Measurements from ENCODE around the gene RS1. TPM values are rescaled to one million over a fixed set of nuclear protein-coding genes. Genes with fewer than 3 reads are reported as not detected.

Gene RS1
- total RNA-seq = not detected

- no peaks in the 10 kb centered on the region for H3K27me3 ChIP-seq
- no peak for ATAC-seq
- no peak for TF ChIP-seq POLR2A (IDR thresholded peaks at IDR 0.05)
- TF ChIP-seq EP300 (IDR thresholded peaks at IDR 0.05) = no peak
- H3K27ac ChIP-seq = no peak within 1 kb of the TSS
- no peaks in the 10 kb centered on the region for H3K9me3 ChIP-seq
- WGBS, 2 donors (ENCODE audit: low coverage in 1 of 2) = 95 to 100% methylated on average over 3 of the region's 10 CpGs
- no peak within 1 kb of the TSS for H3K4me3 ChIP-seq
- H3K36me3 ChIP-seq = no peaks in the 10 kb centered on the region
- no peaks in the 10 kb centered on the region for H3K4me1 ChIP-seq
Measured at GRCh38 chrX:18672008-18672407, at the start of gene RS1. Gene RS1 (minus strand): TSS chrX:18672108. CDS start chrX:18672068, 40 bp downstream.

- H3K4me3 ChIP-seq = no peak overlapping the region
- TF ChIP-seq, protein P1, sequence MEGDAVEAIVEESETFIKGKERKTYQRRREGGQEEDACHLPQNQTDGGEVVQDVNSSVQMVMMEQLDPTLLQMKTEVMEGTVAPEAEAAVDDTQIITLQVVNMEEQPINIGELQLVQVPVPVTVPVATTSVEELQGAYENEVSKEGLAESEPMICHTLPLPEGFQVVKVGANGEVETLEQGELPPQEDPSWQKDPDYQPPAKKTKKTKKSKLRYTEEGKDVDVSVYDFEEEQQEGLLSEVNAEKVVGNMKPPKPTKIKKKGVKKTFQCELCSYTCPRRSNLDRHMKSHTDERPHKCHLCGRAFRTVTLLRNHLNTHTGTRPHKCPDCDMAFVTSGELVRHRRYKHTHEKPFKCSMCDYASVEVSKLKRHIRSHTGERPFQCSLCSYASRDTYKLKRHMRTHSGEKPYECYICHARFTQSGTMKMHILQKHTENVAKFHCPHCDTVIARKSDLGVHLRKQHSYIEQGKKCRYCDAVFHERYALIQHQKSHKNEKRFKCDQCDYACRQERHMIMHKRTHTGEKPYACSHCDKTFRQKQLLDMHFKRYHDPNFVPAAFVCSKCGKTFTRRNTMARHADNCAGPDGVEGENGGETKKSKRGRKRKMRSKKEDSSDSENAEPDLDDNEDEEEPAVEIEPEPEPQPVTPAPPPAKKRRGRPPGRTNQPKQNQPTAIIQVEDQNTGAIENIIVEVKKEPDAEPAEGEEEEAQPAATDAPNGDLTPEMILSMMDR (IDR thresholded peaks at IDR 0.05) = no peak
- TF ChIP-seq EP300 (IDR thresholded peaks at IDR 0.05) (no peak), POLR2AphosphoS5 (IDR thresholded peaks at IDR 0.05) (no peak), POLR2A (IDR thresholded peaks at IDR 0.05) (no peak)
- H3K27me3 ChIP-seq = no peaks in the 10 kb centered on the region
- no peaks in the 10 kb centered on the region for H3K4me1 ChIP-seq
- no peaks in the 10 kb centered on the region for H3K9me3 ChIP-seq
- peak; percentile 13 for ATAC-seq
- no peaks in the 10 kb centered on the region for H3K36me3 ChIP-seq
- no peak overlapping the region for H3K27ac ChIP-seq
- WGBS, 2 donors (ENCODE audit: low coverage in 1 of 2) = 58 to 67% methylated on average over 4 of the region's 4 CpGs
Measured at GRCh38 chrX:18719852-18720251, 47.9 kb upstream of the RS1 start.

DNA sequence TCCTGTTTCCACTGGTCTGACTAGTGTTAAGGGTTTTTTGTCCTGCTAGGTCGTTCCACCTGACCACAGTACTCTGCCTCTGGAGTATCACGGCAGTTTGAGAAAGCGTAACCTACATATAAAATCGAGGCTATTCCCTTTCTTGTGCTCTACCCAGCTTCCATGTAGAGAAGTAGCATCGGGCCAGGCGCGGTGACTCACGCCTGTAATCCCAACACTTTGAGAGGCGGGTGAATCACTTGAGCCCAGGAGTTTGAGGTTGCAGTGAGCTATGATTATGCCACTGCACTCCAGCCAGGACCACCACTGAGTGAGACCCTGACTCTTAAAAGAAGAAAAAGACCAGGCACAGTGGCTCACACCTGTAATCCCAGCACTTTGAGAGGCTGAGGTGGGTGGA is 43.0 kb upstream of the RS1 start:
- H3K36me3 ChIP-seq = no peaks in the 10 kb centered on the region
- H3K27ac ChIP-seq = no peak overlapping the region
- H3K4me1 ChIP-seq = no peaks in the 10 kb centered on the region
- ATAC-seq = no peak
- 92% methylated on average over 2 of the region's 9 CpGs; no CpG with 5 or more reads in 1 of the 2 donors for WGBS, 2 donors (ENCODE audit: low coverage in 1 of 2)
- H3K4me3 ChIP-seq = no peak overlapping the region
- TF ChIP-seq POLR2A (IDR thresholded peaks at IDR 0.05) (no peak), EP300 (IDR thresholded peaks at IDR 0.05) (no peak), POLR2AphosphoS5 (IDR thresholded peaks at IDR 0.05) (no peak)
- TF ChIP-seq, protein P1 (IDR thresholded peaks at IDR 0.05) = no peak
- H3K9me3 ChIP-seq = no peaks in the 10 kb centered on the region
- H3K27me3 ChIP-seq = no peaks in the 10 kb centered on the region

DNA sequence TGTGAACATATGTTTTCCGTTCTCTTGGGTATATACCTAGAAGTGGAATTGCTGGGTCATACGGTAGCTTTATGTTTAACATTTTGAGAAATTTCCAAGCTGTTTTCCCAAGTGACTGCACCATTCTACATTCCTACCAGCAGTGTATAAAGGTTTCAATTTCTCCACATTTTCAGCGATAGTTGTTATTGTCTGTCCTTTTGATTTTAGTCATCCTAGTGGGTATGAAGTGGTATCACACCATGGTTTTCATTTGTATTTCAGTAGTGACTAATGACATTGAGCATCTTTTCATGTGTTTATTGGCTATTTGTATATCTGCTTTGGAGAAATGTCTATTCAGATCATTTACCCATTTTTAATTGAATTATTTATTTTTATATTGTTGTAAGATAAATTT is 37.9 kb upstream of the RS1 start:
- H3K27me3 ChIP-seq = no peaks in the 10 kb centered on the region
- no peaks in the 10 kb centered on the region for H3K36me3 ChIP-seq
- ATAC-seq = no peak
- 83 to 100% methylated on average over 1 of the region's 3 CpGs for WGBS, 2 donors (ENCODE audit: low coverage in 1 of 2)
- no peaks in the 10 kb centered on the region for H3K9me3 ChIP-seq
- no peak overlapping the region for H3K27ac ChIP-seq
- H3K4me1 ChIP-seq = no peaks in the 10 kb centered on the region
- no peak for TF ChIP-seq EP300 (IDR thresholded peaks at IDR 0.05)
- no peak for TF ChIP-seq POLR2A (IDR thresholded peaks at IDR 0.05)
- TF ChIP-seq, protein P1 (IDR thresholded peaks at IDR 0.05) = no peak
- no peak for TF ChIP-seq POLR2AphosphoS5 (IDR thresholded peaks at IDR 0.05)
- H3K4me3 ChIP-seq = no peak overlapping the region

GRCh38 chrX:18707426-18708049 is 35.6 kb upstream of the RS1 start, which contains the start of gene PPEF1:
Gene PPEF1 (plus strand): TSS chrX:18707645. CDS start chrX:18707781, 136 bp downstream.
- no peak for TF ChIP-seq POLR2AphosphoS5 (IDR thresholded peaks at IDR 0.05)
- ATAC-seq = no peak
- H3K27ac ChIP-seq = no peak within 1 kb of the TSS
- no peaks in the 10 kb centered on the region for H3K36me3 ChIP-seq
- 47 to 54% methylated on average over 4 to 5 of the region's 8 CpGs for WGBS, 2 donors (ENCODE audit: low coverage in 1 of 2)
- H3K4me1 ChIP-seq = peaks cover 0 to 1% (median 0%) of the 10 kb centered on the region in 3 donors
- H3K27me3 ChIP-seq = no peaks in the 10 kb centered on the region
- H3K9me3 ChIP-seq = no peaks in the 10 kb centered on the region
- H3K4me3 ChIP-seq = no peak within 1 kb of the TSS

Measured in gastroesophageal sphincter (tissue), 4 donors.